MM.1S (cell line): ENCODE data around the gene KIAA1328.
A peak's percentile ranks its signal among the peaks of the same experiment; 100 is the strongest.

ENCODE experiments used
- DNase-seq: peaks from one replicate; pipeline ENCODE4 v3.0.0-alpha.2; 2015
- H2AFZ ChIP-seq: fragments of 300-600 bp; sonication (generic); 2 replicates; pipeline ENCODE4 v1.6.0; 2016; ENCODE audit warnings: antibody characterized with exemption, low read length
- H3F3A ChIP-seq: fragments of 300-600 bp; sonication (generic); 2 replicates; pipeline ENCODE4 v1.6.1; 2016; ENCODE audit warnings: mild to moderate bottlenecking, antibody characterized with exemption, low read length, moderate library complexity, mixed read lengths; ENCODE audit not compliant: insufficient read depth
- H3K27ac ChIP-seq: fragments of 300-600 bp; sonication (generic); 2 replicates; pipeline ENCODE4 v1.5.1; 2016; ENCODE audit warnings: mild to moderate bottlenecking, low read length
- H3K27me3 ChIP-seq: fragments of 300-600 bp; sonication (generic); replicated peaks from 2 replicates; pipeline ENCODE4 v1.6.0; 2016; ENCODE audit warnings: low read length; ENCODE audit not compliant: insufficient read depth
- H3K36me3 ChIP-seq: fragments of 300-600 bp; sonication (generic); replicated peaks from 2 replicates; pipeline ENCODE4 v1.6.1; 2016; ENCODE audit warnings: mild to moderate bottlenecking, low read length, mixed read lengths; ENCODE audit not compliant: insufficient read depth
- H3K4me1 ChIP-seq: fragments of 300-600 bp; sonication (generic); 2 replicates; pipeline ENCODE4 v1.6.1; 2016; ENCODE audit warnings: low read length, mixed read lengths
- H3K4me2 ChIP-seq: fragments of 300-600 bp; sonication (generic); 2 replicates; pipeline ENCODE4 v1.6.0; 2016; ENCODE audit warnings: low read depth, low read length
- H3K4me3 ChIP-seq: fragments of 300-600 bp; sonication (generic); 2 replicates; pipeline ENCODE4 v1.5.1; 2016; ENCODE audit warnings: low read length, mixed read lengths
- H3K79me2 ChIP-seq: fragments of 300-600 bp; sonication (generic); 2 replicates; pipeline ENCODE4 v1.6.1; 2016; ENCODE audit warnings: mixed run types, low read length, mixed read lengths
- H3K9ac ChIP-seq: fragments of 300-600 bp; sonication (generic); 2 replicates; pipeline ENCODE4 v1.6.1; 2016; ENCODE audit warnings: low read length, mixed read lengths
- H3K9me2 ChIP-seq: fragments of 300-600 bp; sonication (generic); replicated peaks from 2 replicates; pipeline ENCODE4 v1.6.1; 2016; ENCODE audit warnings: mild to moderate bottlenecking, low read length, mixed read lengths; ENCODE audit not compliant: insufficient read depth
- H3K9me3 ChIP-seq: fragments of 300-600 bp; sonication (generic); replicated peaks from 2 replicates; pipeline ENCODE4 v1.6.1; 2016; ENCODE audit warnings: mild to moderate bottlenecking, low read length, mixed read lengths; ENCODE audit not compliant: insufficient read depth
- H4K20me1 ChIP-seq: fragments of 300-600 bp; sonication (generic); 2 replicates; pipeline ENCODE4 v1.6.1; 2016; ENCODE audit warnings: mild to moderate bottlenecking, low read length, moderate library complexity, mixed read lengths; ENCODE audit not compliant: insufficient read depth
- CTCF ChIP-seq: fragments of 300-600 bp; sonication (generic); IDR thresholded peaks from 2 replicates; pipeline ENCODE4 v1.5.1; 2016; ENCODE audit warnings: antibody characterized with exemption, low read length, mixed read lengths
- EZH2 ChIP-seq: fragments of 300-600 bp; sonication (generic); optimal IDR thresholded peaks from 2 replicates; pipeline ENCODE3; 2017; ENCODE audit warnings: low read depth, mild to moderate bottlenecking, antibody characterized with exemption, low read length, mixed read lengths
- EZH2phosphoT487 ChIP-seq: fragments of 300-600 bp; sonication (generic); IDR thresholded peaks from 2 replicates; pipeline ENCODE4 v1.6.1; 2018; ENCODE audit warnings: antibody characterized with exemption, low read length

The KIAA1328 gene

GRCh38 chr18:37252342-37252741 is 423.4 kb downstream of the KIAA1328 start:
- Histone ChIP-seq H3K79me2 (no peaks in the 10 kb centered on the region), H3K9ac (no peak overlapping the region), H3K27ac (no peak overlapping the region), H3K36me3 (no peaks in the 10 kb centered on the region), H3K4me3 (no peak overlapping the region), H3K27me3 (no peaks in the 10 kb centered on the region; the same call in 1 of the 2 replicates), H3F3A (no peaks in the 10 kb centered on the region), H3K4me1 (no peaks in the 10 kb centered on the region), H3K9me3 (no peaks in the 10 kb centered on the region), H2AFZ (no peak overlapping the region), H3K4me2 (no peak overlapping the region), H3K9me2 (no peaks in the 10 kb centered on the region), H4K20me1 (no peaks in the 10 kb centered on the region)
- DNase-seq: no peak
- TF ChIP-seq CTCF: no peak
- no peak for TF ChIP-seq EZH2phosphoT487
- no peak for TF ChIP-seq EZH2

- H3F3A ChIP-seq: no peaks in the 10 kb centered on the region
- no peak overlapping the region for H3K4me3 ChIP-seq
- H3K9ac ChIP-seq: no peak overlapping the region
- H3K9me2 ChIP-seq: no peaks in the 10 kb centered on the region
- no peaks in the 10 kb centered on the region for H3K79me2 ChIP-seq
- TF ChIP-seq EZH2 (no peak), CTCF (no peak), EZH2phosphoT487 (no peak)
- no peaks in the 10 kb centered on the region for H3K36me3 ChIP-seq
- DNase-seq: no peak
- H3K27me3 ChIP-seq: no peaks in the 10 kb centered on the region; the same call in 1 of the 2 replicates
- no peaks in the 10 kb centered on the region for H3K4me1 ChIP-seq
- H3K4me2 ChIP-seq: no peak overlapping the region; the same call in 1 of the 2 replicates
- H3K27ac ChIP-seq: no peak overlapping the region
- no peaks in the 10 kb centered on the region for H3K9me3 ChIP-seq
- no peaks in the 10 kb centered on the region for H4K20me1 ChIP-seq
- H2AFZ ChIP-seq: no peak overlapping the region
Measured at GRCh38 chr18:37252854-37253393, 424.0 kb downstream of the KIAA1328 start.

- H2AFZ ChIP-seq: no peak overlapping the region
- H3K36me3 ChIP-seq: no peaks in the 10 kb centered on the region
- no peaks in the 10 kb centered on the region for H3K9me3 ChIP-seq
- H3K9ac ChIP-seq: no peak overlapping the region
- H3K79me2 ChIP-seq: no peaks in the 10 kb centered on the region
- peak; percentile 50 for DNase-seq
- TF ChIP-seq EZH2: no peak
- no peak for TF ChIP-seq EZH2phosphoT487
- TF ChIP-seq CTCF: no peak
- H3F3A ChIP-seq: no peaks in the 10 kb centered on the region
- H4K20me1 ChIP-seq: no peaks in the 10 kb centered on the region
- peak overlapping the region; percentile 39; the same call in 1 of the 2 replicates for H3K4me3 ChIP-seq
- no peaks in the 10 kb centered on the region; the same call in 1 of the 2 replicates for H3K27me3 ChIP-seq
- H3K4me1 ChIP-seq: no peaks in the 10 kb centered on the region
- no peak overlapping the region for H3K27ac ChIP-seq
- H3K4me2 ChIP-seq: peak overlapping the region; percentile 57; the same call in 1 of the 2 replicates
- H3K9me2 ChIP-seq: no peaks in the 10 kb centered on the region
Measured at GRCh38 chr18:37253394-37254235, 424.7 kb downstream of the KIAA1328 start.
